A673 (cell line): ENCODE measurements around the gene FOXJ3. TPM values are rescaled to one million over a fixed set of nuclear protein-coding genes. Genes with fewer than 3 reads are reported as not detected.

ENCODE experiments used
- BruUV-seq: library from RNA; stranded (reverse); fragments of 400-500 nt; replicated peaks from 2 replicates; lab custom pipeline; 2021; lab: Mats Ljungman, UMichigan
- CTCF ChIA-PET: fragments of 300-600 bp; sonication (Branson Sonifier 250); formaldehyde crosslinking; loops from one replicate; lab custom pipeline; 2022; ENCODE audit warnings: antibody characterized with exemption; lab: Charles Lee
- POLR2A ChIA-PET: fragments of 300-600 bp; sonication (Branson Sonifier 250); formaldehyde crosslinking; loops from one replicate; lab custom pipeline; 2022; ENCODE audit warnings: antibody characterized with exemption; ENCODE audit not compliant: low non-redundant PET; lab: Charles Lee
- DNase-seq: peaks from one replicate; pipeline ENCODE4 v3.0.0-alpha.2; 2015; ENCODE audit warnings: low spot score
- H3K27ac ChIP-seq: fragments of 200-600 bp; sonication (generic); 2 replicates; pipeline ENCODE4 v1.5.1; 2016; ENCODE audit warnings: mixed run types, low read depth, mild to moderate bottlenecking, mixed read lengths, antibody characterized with exemption, low read length; ENCODE audit not compliant: poor library complexity, severe bottlenecking
- H3K27me3 ChIP-seq: fragments of 200-600 bp; sonication (generic); replicated peaks from 2 replicates; pipeline ENCODE4 v1.6.1; 2017; ENCODE audit warnings: mixed run types, low read depth, mild to moderate bottlenecking, mixed read lengths, antibody characterized with exemption, low read length; ENCODE audit not compliant: insufficient read depth, poor library complexity
- H3K36me3 ChIP-seq: fragments of 200-600 bp; sonication (generic); 2 replicates; pipeline ENCODE4 v1.6.1; 2016; ENCODE audit warnings: mixed run types, mild to moderate bottlenecking, mixed read lengths, antibody characterized with exemption, low read length; ENCODE audit not compliant: insufficient read depth, poor library complexity, severe bottlenecking
- H3K4me1 ChIP-seq: fragments of 200-600 bp; sonication (generic); 2 replicates; pipeline ENCODE4 v1.6.1; 2017; ENCODE audit warnings: mixed run types, mild to moderate bottlenecking, mixed read lengths, antibody characterized with exemption, low read length; ENCODE audit not compliant: insufficient read depth, poor library complexity, severe bottlenecking
- H3K4me3 ChIP-seq: fragments of 200-600 bp; sonication (generic); 2 replicates; pipeline ENCODE4 v1.5.1; 2016; ENCODE audit warnings: low read depth, mixed run types, mild to moderate bottlenecking, mixed read lengths, low read length; ENCODE audit not compliant: poor library complexity, severe bottlenecking
- H3K9me3 ChIP-seq: fragments of 200-600 bp; sonication (generic); 2 replicates; pipeline ENCODE4 v1.6.1; 2016; ENCODE audit warnings: mixed run types, low read depth, mild to moderate bottlenecking, mixed read lengths, antibody characterized with exemption, low read length; ENCODE audit not compliant: poor library complexity, severe bottlenecking
- EZH2 ChIP-seq: fragments of 200-600 bp; sonication (generic); IDR thresholded peaks from 2 replicates; pipeline ENCODE4 v1.6.1; 2017; ENCODE audit warnings: borderline replicate concordance, low read depth, mild to moderate bottlenecking, mixed read lengths, antibody characterized with exemption, low read length; ENCODE audit not compliant: poor library complexity, severe bottlenecking
- intact Hi-C: fragments of 100-400 bp; cut with micrococcal nuclease; formaldehyde crosslinking; loops from one replicate; pipeline ENCODE4 v1.10.0; 2022; ENCODE audit not compliant: unreplicated experiment
- total RNA-seq: library from RNA; stranded (reverse); gene quantifications from 2 replicates; pipeline ENCODE4 v1.2.3, GENCODE V29; 2021
- TF ChIP-seq, protein P1 (sequence below): fragments of 300-800, 200-600 bp; sonication (generic); conservative IDR thresholded peaks from 2 replicates; pipeline ENCODE4 v1.5.1; 2017; ENCODE audit warnings: low read depth, mild to moderate bottlenecking, antibody characterized with exemption, low read length, moderate library complexity, mixed read lengths

Gene FOXJ3
- total RNA-seq, 1 experiment from 2014 or later: 57.9 TPM

DNA sequence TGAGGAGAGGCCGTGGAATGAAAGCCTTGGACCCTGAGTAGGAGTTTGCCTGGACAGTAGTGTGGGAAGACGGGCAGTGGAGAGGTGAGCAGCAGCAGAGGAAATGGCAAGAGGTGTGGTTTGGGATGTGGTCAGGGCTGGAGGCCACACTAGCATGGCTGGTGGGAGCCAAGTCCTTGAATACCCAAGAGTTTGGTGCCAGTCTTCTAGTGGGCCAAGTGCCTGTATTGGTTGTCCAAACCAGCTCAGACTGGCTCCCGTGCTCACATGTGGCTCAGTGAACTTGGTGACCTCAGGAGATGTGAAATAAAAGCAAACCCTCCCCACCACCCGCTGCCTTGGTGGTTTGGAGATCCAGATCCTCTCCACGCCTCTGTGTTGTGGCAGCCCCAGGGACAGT lies 172.9 kb downstream of the FOXJ3 start:
- Histone ChIP-seq H3K27ac (no peak overlapping the region), H3K36me3 (no peaks in the 10 kb centered on the region), H3K4me1 (no peaks in the 10 kb centered on the region), H3K4me3 (no peak overlapping the region), H3K9me3 (peaks cover 6% of the 10 kb centered on the region), H3K27me3 (no peaks in the 10 kb centered on the region)
- ChIA-PET POLR2A (no interaction called here), CTCF (interaction anchor here (1.4 kb wide), 1 partner anchor 12 kb away, joined by 4 read pairs; no protein-coding TSS in a partner anchor)
- no TSS peak for BruUV-seq
- DNase-seq: no peak
- intact Hi-C loops: no loop called here
- TF ChIP-seq, protein P1, sequence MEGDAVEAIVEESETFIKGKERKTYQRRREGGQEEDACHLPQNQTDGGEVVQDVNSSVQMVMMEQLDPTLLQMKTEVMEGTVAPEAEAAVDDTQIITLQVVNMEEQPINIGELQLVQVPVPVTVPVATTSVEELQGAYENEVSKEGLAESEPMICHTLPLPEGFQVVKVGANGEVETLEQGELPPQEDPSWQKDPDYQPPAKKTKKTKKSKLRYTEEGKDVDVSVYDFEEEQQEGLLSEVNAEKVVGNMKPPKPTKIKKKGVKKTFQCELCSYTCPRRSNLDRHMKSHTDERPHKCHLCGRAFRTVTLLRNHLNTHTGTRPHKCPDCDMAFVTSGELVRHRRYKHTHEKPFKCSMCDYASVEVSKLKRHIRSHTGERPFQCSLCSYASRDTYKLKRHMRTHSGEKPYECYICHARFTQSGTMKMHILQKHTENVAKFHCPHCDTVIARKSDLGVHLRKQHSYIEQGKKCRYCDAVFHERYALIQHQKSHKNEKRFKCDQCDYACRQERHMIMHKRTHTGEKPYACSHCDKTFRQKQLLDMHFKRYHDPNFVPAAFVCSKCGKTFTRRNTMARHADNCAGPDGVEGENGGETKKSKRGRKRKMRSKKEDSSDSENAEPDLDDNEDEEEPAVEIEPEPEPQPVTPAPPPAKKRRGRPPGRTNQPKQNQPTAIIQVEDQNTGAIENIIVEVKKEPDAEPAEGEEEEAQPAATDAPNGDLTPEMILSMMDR: no peak
- TF ChIP-seq EZH2: no peak

DNA sequence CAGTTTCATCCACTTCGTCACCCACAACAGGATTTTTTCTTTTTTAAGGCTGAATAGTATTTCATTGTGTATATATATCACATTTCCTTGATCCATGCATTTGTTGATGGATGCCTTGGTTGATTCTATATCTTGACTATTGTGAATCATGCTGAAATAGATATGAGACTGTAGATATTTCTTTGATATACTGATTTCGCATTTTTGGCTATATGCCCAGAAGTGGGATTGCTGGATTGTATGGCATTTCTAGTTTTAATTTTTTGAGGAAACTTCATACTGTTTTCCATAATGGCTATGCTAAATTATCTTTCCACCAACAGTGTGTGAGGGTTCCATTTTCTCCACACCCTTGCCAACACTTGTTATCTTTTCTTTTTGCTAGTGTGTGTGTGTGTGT lies 176.8 kb downstream of the FOXJ3 start:
- Histone ChIP-seq H3K27ac (no peak overlapping the region), H3K9me3 (peaks cover 6% of the 10 kb centered on the region), H3K4me3 (no peak overlapping the region), H3K36me3 (no peaks in the 10 kb centered on the region), H3K4me1 (no peaks in the 10 kb centered on the region), H3K27me3 (no peaks in the 10 kb centered on the region)
- intact Hi-C loops: no loop called here
- DNase-seq: no peak
- no TSS peak for BruUV-seq
- POLR2A ChIA-PET: interaction anchor here (0.6 kb wide), 1 partner anchor 34 kb away, joined by 5 read pairs; no protein-coding TSS in a partner anchor
- no peak for TF ChIP-seq EZH2
- TF ChIP-seq, protein P1: no peak
- CTCF ChIA-PET: interaction anchor here (0.6 to 1.3 kb wide), 3 partner anchors 11 to 122 kb away, joined by 5 to 9 read pairs (median 6); no protein-coding TSS in a partner anchor

DNA sequence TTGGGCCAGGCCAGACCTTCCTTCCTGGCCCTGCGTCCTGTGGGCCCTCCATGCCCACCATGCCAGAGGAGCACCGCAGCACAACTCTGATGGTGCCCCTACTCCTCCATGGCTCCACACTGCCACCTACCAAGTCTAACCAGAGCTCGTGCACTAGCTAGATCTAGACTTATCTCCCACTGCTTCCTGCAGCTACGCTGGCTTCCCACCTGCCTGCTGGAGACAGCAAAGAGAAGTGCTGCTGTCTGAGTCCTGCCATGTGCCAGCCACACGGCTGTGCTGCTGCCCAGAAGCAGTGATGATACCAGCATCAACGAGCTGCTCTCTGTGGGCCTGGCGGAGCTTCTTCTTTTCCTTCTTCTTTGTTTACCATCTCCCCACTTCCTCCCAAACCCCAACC lies 177.4 kb downstream of the FOXJ3 start:
- Histone ChIP-seq H3K9me3 (peaks cover 6% of the 10 kb centered on the region), H3K27ac (no peak overlapping the region), H3K36me3 (no peaks in the 10 kb centered on the region), H3K27me3 (no peaks in the 10 kb centered on the region), H3K4me1 (no peaks in the 10 kb centered on the region), H3K4me3 (no peak overlapping the region)
- DNase-seq: no peak
- CTCF ChIA-PET: interaction anchor here (0.6 to 1.3 kb wide), 4 partner anchors 10 to 159 kb away, joined by 5 to 9 read pairs (median 6); no protein-coding TSS in a partner anchor
- no TSS peak for BruUV-seq
- intact Hi-C loops: no loop called here
- POLR2A ChIA-PET: interaction anchor here (0.6 kb wide), 1 partner anchor 35 kb away, joined by 5 read pairs; no protein-coding TSS in a partner anchor
- no peak for TF ChIP-seq EZH2
- TF ChIP-seq, protein P1: peak; percentile 29
